Measurements from ENCODE around the gene NRG3. TPM values are rescaled to one million over a fixed set of nuclear protein-coding genes. Genes with fewer than 3 reads are reported as not detected.
"Not testable (repeated sequence)": the region's sequence is repeated elsewhere in the genome, so short reads cannot be mapped to it uniquely, and the experiment has no call there.

NRG3 gene
- total RNA-seq, 1 donor from 2014 or later = not detected

DNA sequence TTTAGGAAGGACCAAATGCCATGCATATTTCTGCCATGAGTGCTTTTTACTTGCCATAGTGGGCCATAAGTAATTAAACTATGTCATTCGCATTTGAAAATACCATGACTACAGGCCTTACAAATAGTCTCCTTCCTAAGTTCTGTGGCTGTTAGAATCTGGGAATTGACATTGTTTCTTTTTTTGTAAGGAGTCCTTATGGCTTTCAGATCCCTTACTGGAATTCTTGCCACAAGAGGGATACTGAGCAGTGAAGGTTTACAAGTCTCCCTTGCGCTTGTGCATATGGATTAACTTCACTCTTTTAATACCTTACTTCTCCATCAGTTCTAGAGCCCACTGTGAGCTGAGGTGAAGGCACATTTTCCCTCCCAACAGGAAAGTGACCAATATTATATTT lies 166.0 kb downstream of the NRG3 start:
- no peaks in the 10 kb centered on the region for H3K36me3 Mint-ChIP-seq (ENCODE audit: low read depth)
- no peak overlapping the region for H3K27ac Mint-ChIP-seq (ENCODE audit: unreplicated experiment)
- H3K4me3 Mint-ChIP-seq (ENCODE audit: unreplicated experiment) = no peak overlapping the region
- no peak for DNase-seq (ENCODE audit: low spot score)
- TF ChIP-seq, protein P1, sequence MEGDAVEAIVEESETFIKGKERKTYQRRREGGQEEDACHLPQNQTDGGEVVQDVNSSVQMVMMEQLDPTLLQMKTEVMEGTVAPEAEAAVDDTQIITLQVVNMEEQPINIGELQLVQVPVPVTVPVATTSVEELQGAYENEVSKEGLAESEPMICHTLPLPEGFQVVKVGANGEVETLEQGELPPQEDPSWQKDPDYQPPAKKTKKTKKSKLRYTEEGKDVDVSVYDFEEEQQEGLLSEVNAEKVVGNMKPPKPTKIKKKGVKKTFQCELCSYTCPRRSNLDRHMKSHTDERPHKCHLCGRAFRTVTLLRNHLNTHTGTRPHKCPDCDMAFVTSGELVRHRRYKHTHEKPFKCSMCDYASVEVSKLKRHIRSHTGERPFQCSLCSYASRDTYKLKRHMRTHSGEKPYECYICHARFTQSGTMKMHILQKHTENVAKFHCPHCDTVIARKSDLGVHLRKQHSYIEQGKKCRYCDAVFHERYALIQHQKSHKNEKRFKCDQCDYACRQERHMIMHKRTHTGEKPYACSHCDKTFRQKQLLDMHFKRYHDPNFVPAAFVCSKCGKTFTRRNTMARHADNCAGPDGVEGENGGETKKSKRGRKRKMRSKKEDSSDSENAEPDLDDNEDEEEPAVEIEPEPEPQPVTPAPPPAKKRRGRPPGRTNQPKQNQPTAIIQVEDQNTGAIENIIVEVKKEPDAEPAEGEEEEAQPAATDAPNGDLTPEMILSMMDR (IDR thresholded peaks at IDR 0.05) = no peak
- H3K27me3 Mint-ChIP-seq (ENCODE audit: low read depth) = no peaks in the 10 kb centered on the region
- H3K9me3 Mint-ChIP-seq (ENCODE audit: low read depth) = no peaks in the 10 kb centered on the region
- H3K4me1 Mint-ChIP-seq (ENCODE audit: low read depth) = no peaks in the 10 kb centered on the region

DNA sequence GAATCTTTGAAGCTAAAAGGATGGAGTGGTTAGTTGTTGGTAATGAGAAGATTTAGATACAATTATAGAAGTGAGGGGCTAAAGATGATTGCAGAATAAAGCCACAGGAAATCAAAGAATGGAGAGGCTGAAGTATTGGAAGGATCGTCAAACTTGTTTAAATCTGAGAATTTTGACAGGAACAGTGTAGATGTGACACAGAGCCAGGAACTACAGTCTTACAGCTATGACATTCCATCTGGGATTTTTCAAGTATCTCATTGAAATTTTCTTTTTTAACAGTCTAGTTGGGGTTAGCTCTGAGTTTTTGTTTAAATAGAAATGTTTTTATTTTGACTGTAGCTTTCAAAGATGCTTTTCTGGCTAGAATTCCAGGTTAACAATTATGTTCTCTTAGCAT lies 181.4 kb downstream of the NRG3 start:
- Mint-ChIP-seq H3K4me3 (ENCODE audit: unreplicated experiment) (no peak overlapping the region), H3K27ac (ENCODE audit: unreplicated experiment) (no peak overlapping the region), H3K9me3 (ENCODE audit: low read depth) (peaks cover 4% of the 10 kb centered on the region), H3K4me1 (ENCODE audit: low read depth) (no peaks in the 10 kb centered on the region), H3K27me3 (ENCODE audit: low read depth) (no peaks in the 10 kb centered on the region), H3K36me3 (ENCODE audit: low read depth) (no peaks in the 10 kb centered on the region)
- TF ChIP-seq, protein P1 (IDR thresholded peaks at IDR 0.05) = no peak
- no peak for DNase-seq (ENCODE audit: low spot score)

DNA sequence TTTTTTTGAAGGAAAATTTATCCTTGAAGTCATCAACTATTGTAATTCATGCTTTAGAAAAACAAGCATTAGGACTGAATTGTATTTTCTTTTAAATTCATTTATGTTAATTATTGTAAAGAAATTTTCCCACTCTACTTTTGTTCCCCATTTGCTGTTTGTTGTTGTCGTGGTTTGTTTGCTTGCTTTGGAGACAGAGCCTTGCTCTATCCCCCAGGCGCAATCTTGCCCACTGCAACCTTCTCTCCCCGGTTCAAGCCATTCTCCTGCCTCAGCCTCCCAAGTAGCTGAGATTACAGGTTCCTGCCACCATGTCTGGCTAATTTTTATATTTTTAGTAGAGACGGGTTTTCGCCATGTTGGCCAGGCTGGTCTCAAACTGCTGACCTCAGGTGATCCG lies 192.2 kb downstream of the NRG3 start:
- H3K36me3 Mint-ChIP-seq (ENCODE audit: low read depth); H3K4me3 Mint-ChIP-seq (ENCODE audit: unreplicated experiment); H3K27me3 Mint-ChIP-seq (ENCODE audit: low read depth); H3K9me3 Mint-ChIP-seq (ENCODE audit: low read depth); H3K27ac Mint-ChIP-seq (ENCODE audit: unreplicated experiment); DNase-seq (ENCODE audit: low spot score); H3K4me1 Mint-ChIP-seq (ENCODE audit: low read depth): not testable (repeated sequence)

DNA sequence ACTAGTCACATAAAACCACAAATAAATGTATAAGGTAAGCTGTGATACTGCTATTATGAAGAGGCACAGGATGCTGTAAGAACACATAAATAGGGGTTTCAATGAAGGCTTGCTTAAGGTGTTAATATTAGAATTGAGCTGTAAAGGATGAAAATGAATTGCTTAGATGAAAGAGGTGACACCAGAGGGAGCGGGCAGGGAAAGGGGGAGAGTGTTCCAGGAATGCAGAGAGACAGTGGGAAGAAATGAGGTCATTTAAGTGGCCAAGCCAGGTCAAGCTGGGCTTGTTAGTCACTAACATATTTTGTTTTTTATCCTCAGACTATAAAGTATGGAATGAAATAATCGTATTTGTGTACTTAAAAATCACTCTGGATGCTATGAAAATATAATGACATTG lies 193.5 kb downstream of the NRG3 start:
- Mint-ChIP-seq H3K9me3 (ENCODE audit: low read depth) (peaks cover 5% of the 10 kb centered on the region), H3K27ac (ENCODE audit: unreplicated experiment) (no peak overlapping the region), H3K36me3 (ENCODE audit: low read depth) (no peaks in the 10 kb centered on the region), H3K4me1 (ENCODE audit: low read depth) (no peaks in the 10 kb centered on the region), H3K27me3 (ENCODE audit: low read depth) (no peaks in the 10 kb centered on the region), H3K4me3 (ENCODE audit: unreplicated experiment) (no peak overlapping the region)
- DNase-seq (ENCODE audit: low spot score) = no peak
- TF ChIP-seq, protein P1 (IDR thresholded peaks at IDR 0.05) = no peak

DNA sequence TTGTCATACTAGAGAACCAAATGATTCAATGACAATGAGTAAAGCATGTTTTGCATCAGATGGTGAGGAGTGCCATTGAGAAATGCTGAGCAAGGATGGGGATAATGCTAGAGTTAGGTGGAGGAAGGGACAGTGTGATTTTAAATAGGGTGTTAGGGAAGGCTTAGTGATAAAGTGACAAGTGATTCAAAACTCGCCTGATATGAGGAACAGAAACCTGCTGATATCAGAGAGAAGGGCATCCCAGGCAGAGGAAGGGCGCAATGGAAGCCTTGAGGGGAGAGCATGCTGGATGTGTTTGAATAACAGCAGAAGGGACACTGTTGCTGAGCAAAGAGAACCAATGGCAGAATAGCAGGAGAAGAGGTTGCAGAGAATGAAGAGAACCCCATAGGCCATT lies 196.2 kb downstream of the NRG3 start:
- Mint-ChIP-seq H3K4me3 (ENCODE audit: unreplicated experiment) (no peak overlapping the region), H3K27me3 (ENCODE audit: low read depth) (no peaks in the 10 kb centered on the region), H3K36me3 (ENCODE audit: low read depth) (no peaks in the 10 kb centered on the region), H3K4me1 (ENCODE audit: low read depth) (no peaks in the 10 kb centered on the region), H3K9me3 (ENCODE audit: low read depth) (no peaks in the 10 kb centered on the region), H3K27ac (ENCODE audit: unreplicated experiment) (no peak overlapping the region)
- no peak for DNase-seq (ENCODE audit: low spot score)
- TF ChIP-seq, protein P1 (IDR thresholded peaks at IDR 0.05) = no peak

DNA sequence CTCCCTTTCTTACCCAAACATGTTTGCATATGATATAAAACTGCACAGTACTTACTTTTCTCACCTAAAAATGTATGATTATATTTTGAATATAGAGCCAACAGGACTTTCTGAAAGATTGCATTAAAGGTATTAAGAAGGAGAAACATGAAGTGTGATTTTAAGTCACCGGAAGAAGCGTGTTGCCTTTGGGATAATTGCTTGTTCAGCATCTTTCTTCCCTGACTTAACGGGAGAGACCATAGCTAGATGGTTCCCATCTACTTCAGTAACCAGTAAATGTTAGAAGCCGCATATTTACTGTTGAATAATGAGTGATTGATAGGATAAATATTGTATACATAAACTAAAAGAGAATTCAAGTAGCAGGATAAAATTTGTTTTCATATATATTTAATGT lies 197.1 kb downstream of the NRG3 start:
- TF ChIP-seq, protein P1 (IDR thresholded peaks at IDR 0.05) = no peak
- DNase-seq (ENCODE audit: low spot score) = no peak
- no peaks in the 10 kb centered on the region for H3K9me3 Mint-ChIP-seq (ENCODE audit: low read depth)
- H3K4me1 Mint-ChIP-seq (ENCODE audit: low read depth) = no peaks in the 10 kb centered on the region
- H3K27me3 Mint-ChIP-seq (ENCODE audit: low read depth) = no peaks in the 10 kb centered on the region
- no peak overlapping the region for H3K4me3 Mint-ChIP-seq (ENCODE audit: unreplicated experiment)
- no peak overlapping the region for H3K27ac Mint-ChIP-seq (ENCODE audit: unreplicated experiment)
- H3K36me3 Mint-ChIP-seq (ENCODE audit: low read depth) = no peaks in the 10 kb centered on the region
